Endothelial cell of hepatic sinusoid (primary cell): Measurements from ENCODE around the gene RGS6.

ENCODE experiments used
- in situ Hi-C: cut with HindIII; loops from 2 replicates; pipeline ENCODE4 v1.10.0; 2017; ENCODE audit warnings: low sequenced_read_pairs

Gene RGS6

GRCh38 chr14:72560889-72561493 lies 628.8 kb downstream of the RGS6 start:
- in situ Hi-C loops = no loop called here

- in situ Hi-C loops = no loop called here
Observed at GRCh38 chr14:72562300-72562699, 630.1 kb downstream of the RGS6 start.

GRCh38 chr14:72563676-72564075 lies 631.4 kb downstream of the RGS6 start:
- in situ Hi-C loops = no loop called here

- in situ Hi-C loops = no loop called here
Observed at GRCh38 chr14:72565149-72565559, 632.9 kb downstream of the RGS6 start.

- in situ Hi-C loops = no loop called here
Observed at GRCh38 chr14:72565917-72566316, 633.7 kb downstream of the RGS6 start.

GRCh38 chr14:72567226-72567625 lies 635.0 kb downstream of the RGS6 start:
- in situ Hi-C loops = no loop called here

GRCh38 chr14:72568296-72568992 lies 636.2 kb downstream of the RGS6 start:
- in situ Hi-C loops = no loop called here

GRCh38 chr14:72573725-72574417 lies 641.6 kb downstream of the RGS6 start:
- in situ Hi-C loops = no loop called here

GRCh38 chr14:72574715-72575114 lies 642.5 kb downstream of the RGS6 start:
- in situ Hi-C loops = no loop called here

GRCh38 chr14:72576258-72576657 lies 644.0 kb downstream of the RGS6 start:
- in situ Hi-C loops = no loop called here

GRCh38 chr14:72577521-72577920 lies 645.3 kb downstream of the RGS6 start:
- in situ Hi-C loops = no loop called here

- in situ Hi-C loops = no loop called here
Observed at GRCh38 chr14:72578514-72578913, 646.3 kb downstream of the RGS6 start.

GRCh38 chr14:72582582-72582981 lies 650.4 kb downstream of the RGS6 start:
- in situ Hi-C loops = no loop called here

- in situ Hi-C loops = no loop called here
Observed at GRCh38 chr14:72583316-72584272, 651.4 kb downstream of the RGS6 start.

GRCh38 chr14:72588521-72588920 lies 656.3 kb downstream of the RGS6 start:
- in situ Hi-C loops = loop anchor here (5.0 kb wide), 1 partner anchor 89 kb away; no protein-coding TSS in a partner anchor

GRCh38 chr14:72589652-72590051 lies 657.4 kb downstream of the RGS6 start:
- in situ Hi-C loops = loop anchor here (5.0 kb wide), 1 partner anchor 88 kb away; no protein-coding TSS in a partner anchor

GRCh38 chr14:72590577-72590976 lies 658.3 kb downstream of the RGS6 start:
- in situ Hi-C loops = no loop called here

- in situ Hi-C loops = no loop called here
Observed at GRCh38 chr14:72591391-72591790, 659.2 kb downstream of the RGS6 start.

- in situ Hi-C loops = no loop called here
Observed at GRCh38 chr14:72594099-72594901, 662.1 kb downstream of the RGS6 start.
